Measurements from ENCODE around the gene ANO7.

The ANO7 gene

DNA sequence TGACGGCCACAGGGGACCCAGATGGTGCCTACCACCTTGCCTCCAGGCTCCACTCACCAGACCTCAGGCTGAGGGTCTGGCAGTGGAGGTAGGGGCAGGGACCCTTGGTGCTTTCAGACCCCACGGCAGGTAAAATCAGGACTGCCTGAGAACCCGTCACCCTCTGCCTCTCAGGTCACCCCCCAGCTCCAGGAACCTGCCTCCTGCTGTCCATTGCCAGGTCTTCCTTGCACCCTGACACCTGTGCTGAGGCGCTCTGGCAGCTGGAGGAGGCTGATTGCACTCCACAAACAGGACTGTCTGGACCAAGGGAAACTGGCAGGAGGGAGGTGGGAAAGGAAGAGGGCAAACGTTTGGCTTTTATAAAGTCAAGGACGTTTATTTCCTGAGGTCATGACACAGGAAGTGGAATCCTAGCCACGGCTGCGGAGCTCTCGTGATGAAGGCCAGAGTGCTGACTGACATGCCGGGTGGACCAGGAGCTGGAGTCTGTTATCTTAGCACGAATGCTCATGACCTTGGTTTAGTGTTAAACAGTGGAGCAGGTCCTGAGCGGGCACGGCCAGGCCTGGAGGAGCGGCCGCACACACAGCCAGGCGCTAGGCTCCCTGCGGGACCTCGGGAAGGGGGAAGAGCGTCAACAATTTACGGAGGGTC is 40.5 kb downstream of the ANO7 start:
- Mint-ChIP-seq H3K27me3 (no peaks in the 10 kb centered on the region), H3K4me3 (no peak overlapping the region), H3K4me1 (ENCODE audit: low read depth) (peaks cover 4% of the 10 kb centered on the region), H3K9me3 (no peaks in the 10 kb centered on the region), H3K36me3 (ENCODE audit: low read depth) (peaks cover 83% of the 10 kb centered on the region), H3K27ac (no peak overlapping the region)
- no peak for DNase-seq

DNA sequence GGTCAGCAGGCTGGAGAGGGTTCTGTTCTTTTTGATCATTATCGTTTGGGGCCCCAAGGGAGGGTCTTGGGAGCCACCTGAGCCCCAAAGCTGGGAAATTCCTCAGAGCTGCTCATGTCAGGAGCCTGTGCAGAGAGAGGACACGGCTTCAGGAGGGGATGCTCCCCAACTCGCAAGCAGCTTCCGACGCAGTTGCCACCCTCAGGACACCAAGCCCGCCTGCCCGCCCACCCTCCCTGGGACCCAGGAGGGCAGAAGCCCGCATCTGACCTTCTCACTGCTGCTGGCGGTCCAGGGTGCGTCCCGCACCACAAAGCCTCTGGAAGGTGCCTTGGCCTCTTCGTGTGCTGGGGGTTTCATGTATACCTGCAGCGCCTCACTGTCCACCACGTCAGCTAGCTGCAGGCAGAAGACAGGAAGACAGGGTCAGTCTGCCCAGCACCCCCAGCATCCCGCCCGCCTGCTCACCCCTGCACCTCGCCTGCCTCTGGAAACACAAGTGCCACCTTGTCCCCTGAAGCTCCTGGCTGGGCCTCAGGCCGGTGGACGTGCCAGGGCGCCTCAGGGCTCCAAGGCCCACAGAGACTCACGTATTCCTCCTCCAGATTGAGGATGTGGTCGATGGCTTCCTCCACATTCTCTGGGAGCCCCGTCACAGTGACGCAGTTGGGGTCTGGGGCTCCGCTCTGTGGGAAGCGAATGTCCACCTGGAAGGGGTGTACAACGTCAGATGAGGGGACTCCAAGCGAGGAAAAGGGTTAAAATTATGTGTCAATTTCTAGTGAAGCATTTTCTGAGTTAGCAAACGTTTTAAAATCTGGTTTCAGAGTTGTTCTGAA is 41.3 kb downstream of the ANO7 start:
- no peak for DNase-seq
- Mint-ChIP-seq H3K27ac (no peak overlapping the region), H3K27me3 (no peaks in the 10 kb centered on the region)

DNA sequence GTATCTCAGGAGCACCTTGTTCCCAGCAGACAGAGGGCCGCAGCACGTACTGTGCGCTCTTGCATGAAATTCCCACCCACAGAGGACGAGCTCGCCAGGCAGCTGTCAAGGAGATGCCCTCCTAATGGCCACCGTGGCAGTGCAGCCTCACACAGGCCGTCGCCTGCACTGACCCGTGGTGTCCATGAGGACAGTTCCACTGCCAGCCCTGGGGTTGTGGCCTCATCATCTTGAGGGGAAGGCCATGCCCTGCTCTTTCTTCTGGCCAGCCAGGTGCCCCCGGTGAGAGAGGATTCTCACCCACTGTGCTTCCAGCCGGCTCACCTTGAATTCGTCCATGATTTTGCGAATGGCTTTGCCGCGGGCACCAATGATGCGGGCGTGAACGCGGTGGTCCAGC is 42.0 kb downstream of the ANO7 start:
- no peaks in the 10 kb centered on the region for H3K4me1 Mint-ChIP-seq (ENCODE audit: low read depth)
- no peak for DNase-seq
- no peaks in the 10 kb centered on the region for H3K9me3 Mint-ChIP-seq
- peaks cover 96% of the 10 kb centered on the region for H3K36me3 Mint-ChIP-seq (ENCODE audit: low read depth)
- H3K27me3 Mint-ChIP-seq = no peaks in the 10 kb centered on the region
- no peak overlapping the region for H3K27ac Mint-ChIP-seq
- H3K4me3 Mint-ChIP-seq = no peak overlapping the region

More for the DNA sequence above, 41.3 kb downstream of the ANO7 start:
- no peak overlapping the region for H3K4me3 Mint-ChIP-seq
- H3K36me3 Mint-ChIP-seq (ENCODE audit: low read depth) = peaks cover 91% of the 10 kb centered on the region
- no peaks in the 10 kb centered on the region for H3K9me3 Mint-ChIP-seq
- H3K4me1 Mint-ChIP-seq (ENCODE audit: low read depth) = no peaks in the 10 kb centered on the region

DNA sequence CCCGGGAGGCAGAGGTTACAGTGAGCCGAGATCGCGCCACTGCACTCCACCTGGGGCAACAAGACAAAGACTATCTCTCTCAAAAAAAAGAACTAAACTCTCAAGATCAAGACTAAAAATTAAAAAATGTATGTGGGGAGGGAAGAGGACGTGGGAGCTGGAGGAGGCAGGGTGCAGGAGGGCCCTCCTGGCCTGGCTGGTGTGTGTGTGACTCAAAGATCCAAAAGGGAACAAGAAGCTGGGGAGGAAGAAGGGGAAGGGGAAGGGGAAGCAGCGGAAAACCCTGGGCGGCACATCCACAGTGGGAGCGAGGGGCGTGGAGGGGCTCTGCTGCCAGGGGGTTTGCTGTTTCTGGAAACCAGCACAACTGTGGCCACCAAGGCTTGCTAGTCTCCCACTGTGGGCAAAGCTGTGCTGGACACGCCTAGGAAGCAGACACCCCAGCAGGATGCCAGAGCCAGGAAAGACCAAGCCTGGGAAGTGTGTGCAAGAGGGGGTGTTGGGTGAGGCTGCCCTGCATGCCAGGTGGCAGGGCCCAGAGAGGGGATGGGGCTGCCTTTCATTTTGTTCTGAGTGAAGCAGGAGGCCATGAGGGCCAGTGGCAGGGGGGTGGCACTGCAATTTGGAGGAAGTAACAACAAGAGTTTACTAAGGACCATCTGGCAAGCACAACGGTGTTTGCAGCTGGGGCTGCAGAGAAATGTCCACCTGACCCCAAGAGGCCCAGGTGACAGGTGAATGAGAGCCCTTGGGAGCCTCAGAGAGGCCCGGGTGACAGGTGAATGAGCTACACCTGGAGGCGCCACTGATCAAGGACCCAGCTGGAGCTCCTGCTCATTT is 44.5 kb downstream of the ANO7 start:
- Mint-ChIP-seq H3K9me3 (no peaks in the 10 kb centered on the region), H3K4me1 (ENCODE audit: low read depth) (no peaks in the 10 kb centered on the region), H3K36me3 (ENCODE audit: low read depth) (peaks cover 98% of the 10 kb centered on the region), H3K4me3 (no peak overlapping the region), H3K27ac (peak overlapping the region; percentile 34), H3K27me3 (no peaks in the 10 kb centered on the region)
- DNase-seq = no peak

DNA sequence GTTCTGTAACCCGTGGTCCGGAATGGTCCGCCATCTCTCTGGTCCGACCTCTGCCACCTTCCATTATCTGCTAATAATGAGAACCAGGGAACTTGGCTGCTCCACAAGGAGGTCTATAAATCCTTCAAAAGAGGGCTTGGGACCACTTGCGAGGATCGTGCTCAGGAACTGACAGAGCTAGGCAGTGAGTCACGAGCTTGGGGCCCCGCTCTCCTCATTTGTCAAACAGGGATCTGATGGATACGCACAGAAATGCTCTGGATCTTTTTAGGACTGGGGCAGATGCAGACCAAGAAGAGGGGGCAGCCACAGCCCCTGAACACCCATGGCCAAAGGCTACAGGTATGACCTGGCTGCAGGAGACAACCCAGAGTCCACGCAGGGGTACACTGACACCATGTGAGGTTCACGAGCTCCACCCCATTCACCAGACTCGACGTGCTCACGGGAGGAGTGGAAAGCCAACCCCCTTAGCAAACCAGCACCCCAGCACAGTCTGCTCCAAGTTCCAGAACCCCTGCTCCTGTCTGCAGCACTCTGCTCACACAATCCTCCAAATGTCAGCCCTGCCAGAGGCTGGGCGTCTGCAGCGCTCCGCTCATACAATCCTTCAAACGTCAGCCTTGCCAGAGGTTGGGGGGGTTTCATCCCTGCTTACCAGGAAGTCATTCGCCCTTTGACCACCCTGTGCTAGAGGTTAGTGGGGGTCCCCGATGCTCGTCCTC is 45.8 kb downstream of the ANO7 start:
- peak overlapping the region; percentile 41 for H3K27ac Mint-ChIP-seq
- peaks cover 98% of the 10 kb centered on the region for H3K36me3 Mint-ChIP-seq (ENCODE audit: low read depth)
- H3K9me3 Mint-ChIP-seq = no peaks in the 10 kb centered on the region
- H3K27me3 Mint-ChIP-seq = no peaks in the 10 kb centered on the region
- no peak overlapping the region for H3K4me3 Mint-ChIP-seq
- no peaks in the 10 kb centered on the region for H3K4me1 Mint-ChIP-seq (ENCODE audit: low read depth)
- DNase-seq = no peak

DNA sequence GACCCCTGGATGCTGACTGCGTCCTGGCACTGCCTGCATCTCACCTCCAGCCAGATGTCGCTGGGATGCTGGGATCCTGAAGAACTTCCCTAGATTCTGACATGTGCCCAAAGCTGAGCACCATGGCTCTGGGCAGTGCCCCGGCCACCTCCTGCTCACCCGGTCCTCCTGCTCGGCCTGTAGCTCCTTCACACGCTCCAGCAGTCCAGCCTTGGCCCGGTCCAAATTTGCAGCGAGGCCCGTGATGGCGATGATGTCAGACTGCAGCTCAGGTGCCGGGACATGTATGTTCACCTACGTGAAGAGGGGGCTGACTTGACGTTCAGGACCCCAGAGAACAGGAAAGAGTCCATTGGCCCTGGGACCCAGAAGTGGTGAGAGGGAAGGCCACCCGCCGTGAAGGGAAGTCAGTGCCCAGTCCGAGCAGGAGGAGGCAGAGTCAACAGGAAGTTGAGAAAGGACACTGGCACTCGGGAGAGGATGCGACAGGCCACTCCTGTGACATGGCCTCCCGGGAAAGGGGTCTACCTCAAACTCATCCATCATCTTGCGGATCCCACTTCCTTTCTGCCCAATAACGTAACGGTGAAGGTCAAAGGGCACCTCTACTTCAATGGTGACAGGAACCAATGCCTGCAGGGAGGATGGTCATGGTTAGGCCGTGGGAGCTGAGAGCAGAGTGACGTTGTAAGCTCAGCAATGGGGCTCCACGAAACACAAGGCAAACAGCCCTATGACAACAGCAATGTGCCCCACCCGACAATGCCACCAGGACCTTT is 46.7 kb downstream of the ANO7 start:
- Mint-ChIP-seq H3K9me3 (no peaks in the 10 kb centered on the region), H3K4me3 (no peak overlapping the region), H3K27me3 (no peaks in the 10 kb centered on the region), H3K4me1 (ENCODE audit: low read depth) (no peaks in the 10 kb centered on the region), H3K27ac (peak overlapping the region; percentile 40), H3K36me3 (ENCODE audit: low read depth) (peaks cover 100% of the 10 kb centered on the region)
- no peak for DNase-seq

DNA sequence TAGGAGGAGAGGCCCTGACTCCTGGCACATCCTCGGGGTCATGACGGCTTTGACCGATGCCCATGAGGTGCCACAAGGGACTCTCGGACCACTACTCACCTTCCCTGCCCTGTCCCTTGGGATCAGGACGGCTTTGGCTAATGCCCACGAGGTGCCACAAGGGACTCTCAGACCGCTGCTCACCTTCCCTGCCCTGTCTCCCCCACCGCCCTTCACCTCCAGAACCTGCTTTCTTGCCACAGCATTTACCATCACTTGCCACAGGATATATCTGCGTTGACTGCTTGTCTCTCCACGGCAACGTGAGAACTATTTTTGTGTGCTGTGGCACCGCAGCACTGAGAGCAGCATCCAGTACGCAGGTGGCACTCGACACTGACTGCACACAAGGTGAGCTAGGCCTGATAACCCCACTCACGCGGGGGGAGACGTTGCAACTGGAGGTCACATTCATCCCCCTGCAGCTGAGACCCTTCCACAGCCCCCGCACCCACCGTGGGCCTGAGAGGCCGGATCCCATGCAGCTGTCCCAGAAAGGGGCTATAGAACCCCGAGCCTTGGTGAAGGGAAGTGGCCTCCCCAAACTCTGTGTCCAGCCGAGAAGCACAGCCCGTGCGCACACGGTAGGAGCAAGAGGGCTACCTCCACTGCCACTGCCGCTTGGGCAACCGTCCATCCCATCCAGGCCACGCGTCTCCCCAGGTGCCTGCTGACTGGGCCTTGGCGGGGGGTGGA is 47.5 kb downstream of the ANO7 start:
- no peaks in the 10 kb centered on the region for H3K9me3 Mint-ChIP-seq
- H3K4me1 Mint-ChIP-seq (ENCODE audit: low read depth) = no peaks in the 10 kb centered on the region
- H3K36me3 Mint-ChIP-seq (ENCODE audit: low read depth) = peaks cover 100% of the 10 kb centered on the region
- H3K4me3 Mint-ChIP-seq = no peak overlapping the region
- H3K27me3 Mint-ChIP-seq = no peaks in the 10 kb centered on the region
- peak overlapping the region; percentile 40 for H3K27ac Mint-ChIP-seq
- no peak for DNase-seq

DNA sequence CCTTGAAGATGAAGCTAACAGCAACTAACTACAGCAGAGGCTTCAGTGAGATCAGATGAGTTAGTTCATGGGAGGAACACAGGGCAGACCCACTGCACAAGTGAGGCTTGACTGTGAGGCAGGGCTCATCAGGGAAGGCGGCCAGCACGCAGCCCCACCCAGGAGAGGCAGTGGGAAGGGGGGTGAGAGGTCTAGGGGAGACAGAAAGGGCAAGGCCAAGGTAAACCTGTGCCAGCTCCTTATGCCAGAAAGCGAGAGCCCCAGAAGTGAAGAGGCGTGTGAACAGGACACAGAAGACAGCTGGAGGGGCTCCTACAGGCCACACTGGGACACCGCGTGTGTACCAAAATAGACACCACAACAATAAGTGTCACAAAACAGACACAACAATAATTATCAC is 48.6 kb downstream of the ANO7 start:
- H3K27me3 Mint-ChIP-seq = no peaks in the 10 kb centered on the region
- H3K4me1 Mint-ChIP-seq (ENCODE audit: low read depth) = no peaks in the 10 kb centered on the region
- DNase-seq = no peak
- H3K36me3 Mint-ChIP-seq (ENCODE audit: low read depth) = peaks cover 98% of the 10 kb centered on the region
- no peak overlapping the region for H3K4me3 Mint-ChIP-seq
- peak overlapping the region; percentile 54 for H3K27ac Mint-ChIP-seq
- no peaks in the 10 kb centered on the region for H3K9me3 Mint-ChIP-seq

DNA sequence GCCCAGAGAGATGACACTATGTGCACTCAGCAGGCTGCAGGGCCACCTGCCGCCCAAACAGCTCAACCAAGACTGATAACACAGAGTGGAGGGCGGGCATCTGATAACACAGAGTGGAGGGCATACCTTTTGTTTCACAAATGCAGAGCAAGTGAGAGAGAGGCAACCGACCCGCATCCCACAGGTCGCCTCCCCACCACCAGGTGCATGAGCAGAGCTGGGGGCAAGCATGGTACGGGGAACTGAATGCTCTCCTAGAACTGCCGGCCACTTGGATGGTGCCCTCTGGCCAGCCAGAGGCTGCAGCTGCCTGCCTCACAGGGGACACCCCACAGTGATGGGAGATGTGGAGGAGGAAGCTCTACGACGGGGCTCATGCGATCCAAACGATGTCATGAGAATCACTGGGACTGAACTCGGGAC is 49.5 kb downstream of the ANO7 start:
- Mint-ChIP-seq H3K27me3 (no peaks in the 10 kb centered on the region), H3K9me3 (no peaks in the 10 kb centered on the region), H3K36me3 (ENCODE audit: low read depth) (peaks cover 98% of the 10 kb centered on the region), H3K4me1 (ENCODE audit: low read depth) (no peaks in the 10 kb centered on the region), H3K4me3 (no peak overlapping the region), H3K27ac (no peak overlapping the region)
- no peak for DNase-seq

DNA sequence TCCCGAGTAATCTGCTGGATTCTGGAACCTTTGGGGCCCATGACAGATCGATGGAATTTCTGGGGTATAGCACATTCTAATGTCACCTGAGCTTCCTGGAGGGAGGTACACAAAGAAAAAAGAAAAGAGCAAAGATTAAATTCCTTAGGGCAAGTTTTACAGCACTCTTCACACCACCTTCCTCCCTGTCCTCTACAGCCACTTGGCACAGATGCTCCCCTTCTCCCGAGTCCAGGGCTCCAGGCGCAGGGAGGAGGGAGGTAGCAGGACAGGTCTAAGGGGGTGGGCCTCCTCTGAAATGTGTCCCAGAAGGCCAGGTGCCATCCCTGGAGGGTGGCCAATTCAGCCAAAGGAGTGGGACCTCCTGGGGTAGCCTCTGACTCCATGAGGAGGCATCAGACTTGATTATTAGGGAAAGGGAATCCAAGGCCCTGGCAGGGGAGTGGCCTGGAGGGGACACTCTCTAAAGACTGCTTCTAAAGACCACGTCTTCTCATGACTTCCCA is 50.3 kb downstream of the ANO7 start:
- Mint-ChIP-seq H3K27ac (peak overlapping the region; percentile 27), H3K9me3 (no peaks in the 10 kb centered on the region), H3K36me3 (ENCODE audit: low read depth) (peaks cover 98% of the 10 kb centered on the region)

DNA sequence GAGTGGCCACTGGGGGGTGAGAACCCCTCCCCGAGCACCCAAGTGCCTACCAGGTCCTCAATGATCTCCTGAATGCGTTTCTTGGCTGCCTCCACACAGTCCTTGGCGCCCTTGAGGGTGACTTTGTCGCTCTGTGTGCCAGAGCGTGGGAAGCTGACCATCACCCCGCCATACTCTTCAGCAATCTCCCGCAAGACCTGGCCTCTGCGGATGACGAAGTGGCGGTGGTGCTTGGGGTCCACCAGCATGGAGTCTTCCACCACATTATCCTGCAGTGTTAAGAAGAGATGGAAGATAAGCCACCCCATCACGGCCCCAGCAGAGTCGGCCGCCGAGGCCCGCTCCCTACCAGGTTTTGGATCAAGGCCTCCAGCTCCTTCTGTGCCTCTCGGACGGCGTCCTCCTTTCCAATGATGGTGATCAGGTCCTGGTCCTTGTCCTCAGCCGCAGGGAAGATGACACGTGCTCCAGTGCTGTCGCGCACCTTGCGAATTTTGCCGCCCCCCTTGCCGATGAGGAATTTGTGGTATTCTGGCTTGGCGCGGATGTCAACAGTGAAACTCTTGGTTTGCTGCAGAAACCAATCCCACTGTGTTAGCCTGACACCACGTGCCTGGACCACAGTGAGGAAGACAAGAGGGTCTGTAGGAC is 51.2 kb downstream of the ANO7 start:
- Mint-ChIP-seq H3K27me3 (no peaks in the 10 kb centered on the region), H3K27ac (no peak overlapping the region), H3K4me3 (no peak overlapping the region), H3K4me1 (ENCODE audit: low read depth) (no peaks in the 10 kb centered on the region), H3K36me3 (ENCODE audit: low read depth) (peaks cover 98% of the 10 kb centered on the region), H3K9me3 (no peaks in the 10 kb centered on the region)
- DNase-seq = no peak

More for the DNA sequence above, 50.3 kb downstream of the ANO7 start:
- no peaks in the 10 kb centered on the region for H3K4me1 Mint-ChIP-seq (ENCODE audit: low read depth)
- H3K27me3 Mint-ChIP-seq = no peaks in the 10 kb centered on the region
- no peak overlapping the region for H3K4me3 Mint-ChIP-seq
- DNase-seq = no peak

DNA sequence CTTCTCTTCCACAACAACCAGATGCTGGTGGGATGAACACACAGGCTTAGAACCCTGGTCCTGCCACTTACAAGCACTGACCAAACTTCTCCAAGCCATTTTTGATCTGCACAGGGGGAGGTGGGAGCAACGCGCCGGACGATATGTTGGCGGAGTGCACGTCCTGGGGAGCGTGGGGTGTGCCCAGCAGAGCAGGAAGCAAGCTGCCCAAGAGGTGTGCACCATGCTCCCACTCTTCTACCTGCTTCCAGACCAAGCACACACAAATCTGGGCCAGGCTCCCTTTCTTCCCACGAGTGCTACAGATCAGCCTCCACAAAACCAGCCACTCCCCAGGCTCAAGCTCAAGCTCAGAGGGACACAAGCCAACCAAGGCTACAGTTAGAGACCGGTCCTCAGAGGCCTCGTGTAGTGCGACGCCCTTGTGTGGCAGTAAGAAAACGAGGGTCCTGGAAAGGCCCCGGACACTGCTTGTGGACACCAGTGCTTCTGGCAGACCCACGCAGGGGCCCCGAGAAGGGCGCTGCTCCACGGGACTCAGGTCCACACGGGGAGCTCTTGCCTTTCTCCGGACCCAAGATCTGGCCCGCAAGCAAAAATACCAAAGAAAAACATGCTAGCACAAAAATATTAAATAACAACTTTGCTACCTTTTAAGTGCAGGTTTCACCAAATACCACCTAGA is 52.0 kb downstream of the ANO7 start:
- no peak for DNase-seq
- Mint-ChIP-seq H3K36me3 (ENCODE audit: low read depth) (peaks cover 96% of the 10 kb centered on the region), H3K4me1 (ENCODE audit: low read depth) (no peaks in the 10 kb centered on the region), H3K4me3 (no peak overlapping the region), H3K27ac (no peak overlapping the region), H3K9me3 (no peaks in the 10 kb centered on the region), H3K27me3 (no peaks in the 10 kb centered on the region)
